CD8-positive, alpha-beta memory T cell (primary cell): Measurements from ENCODE around the gene MMEL1. TPM values are rescaled to one million over a fixed set of nuclear protein-coding genes. Genes with fewer than 3 reads are reported as not detected.
A peak's percentile ranks its signal among the peaks of the same experiment; 100 is the strongest.
"Not testable (repeated sequence)": the region's sequence is repeated elsewhere in the genome, so short reads cannot be mapped to it uniquely, and the experiment has no call there.

Source experiments
- CTCF ChIA-PET: fragments of 350-600 bp; sonication (Branson Sonifier 250); formaldehyde crosslinking; loops from one replicate; lab custom pipeline; 2021; ENCODE audit warnings: antibody characterized with exemption; lab: Charles Lee
- POLR2A ChIA-PET: fragments of 350-600 bp; sonication (Branson Sonifier 250); formaldehyde crosslinking; loops from one replicate; lab custom pipeline; 2021; ENCODE audit warnings: antibody characterized with exemption; lab: Charles Lee
- DNase-seq, 5 donors: peaks; one replicate each; pipeline versions ENCODE4 v3.0.0 to v3.0.0-alpha.2; 2020 to 2022; ENCODE audit warnings: mixed read lengths in 1 of 5
- H3K27ac ChIP-seq: one replicate; pipeline ENCODE4 v1.7.0; 2013; ENCODE audit warnings: low read depth, mild to moderate bottlenecking, low read length, moderate library complexity
- H3K27me3 ChIP-seq: 2 replicates; pipeline ENCODE4 v1.7.0; 2013; ENCODE audit warnings: low read length, mild to moderate bottlenecking; ENCODE audit not compliant: insufficient read depth, poor library complexity, severe bottlenecking
- H3K36me3 ChIP-seq: 2 replicates; pipeline ENCODE4 v1.7.0; 2013; ENCODE audit warnings: mild to moderate bottlenecking, low read length, moderate library complexity; ENCODE audit not compliant: insufficient read depth
- H3K4me1 ChIP-seq: 2 replicates; pipeline ENCODE4 v1.7.0; 2013; ENCODE audit warnings: mild to moderate bottlenecking, low read length, moderate library complexity; ENCODE audit not compliant: insufficient read depth
- H3K4me3 ChIP-seq: 2 replicates; pipeline ENCODE4 v1.7.0; 2013; ENCODE audit warnings: mild to moderate bottlenecking, low read length
- H3K9me3 ChIP-seq: 2 replicates; pipeline ENCODE4 v1.7.0; 2013; ENCODE audit warnings: mild to moderate bottlenecking, low read length
- H3K27ac Mint-ChIP-seq, 8 donors: one replicate each; pipeline ENCODE4 v1.8.0; 2020 to 2021; ENCODE audit warnings: mixed read lengths in 8 of 8, mild to moderate bottlenecking in 6 of 8, inconsistent platforms in 3 of 8, moderate library complexity in 3 of 8
- H3K27me3 Mint-ChIP-seq, 2 donors: one replicate each; pipeline ENCODE4 v1.8.0; 2020 to 2021; ENCODE audit warnings: mixed read lengths in 2 of 2, mild to moderate bottlenecking in 1 of 2, moderate library complexity in 1 of 2
- H3K36me3 Mint-ChIP-seq, 3 donors: one replicate each; pipeline ENCODE4 v1.8.0; 2020 to 2021; ENCODE audit warnings: mixed read lengths in 3 of 3, inconsistent platforms in 1 of 3, mild to moderate bottlenecking in 1 of 3
- H3K4me1 Mint-ChIP-seq, 3 donors: one replicate each; pipeline ENCODE4 v1.8.0; 2020 to 2021; ENCODE audit warnings: mixed read lengths in 3 of 3, inconsistent platforms in 1 of 3, mild to moderate bottlenecking in 1 of 3
- H3K4me3 Mint-ChIP-seq, 7 donors: one replicate each; pipeline ENCODE4 v1.8.0; 2020 to 2021; ENCODE audit warnings: mixed read lengths in 7 of 7, mild to moderate bottlenecking in 6 of 7, moderate library complexity in 4 of 7, inconsistent platforms in 2 of 7
- H3K9me3 Mint-ChIP-seq, 5 donors: one replicate each; pipeline ENCODE4 v1.8.0; 2020 to 2022; ENCODE audit warnings: mixed read lengths in 5 of 5, mild to moderate bottlenecking in 3 of 5, moderate library complexity in 2 of 5, inconsistent platforms in 1 of 5
- polyA plus RNA-seq: library from polyadenylated mRNA; unstranded; fragments of 300-500 nt; fragmentation: Illumina TruSeq; gene quantifications from one replicate; pipeline ENCODE4 v1.2.3, GENCODE V29; 2021
- total RNA-seq, 2 experiments: library from RNA; stranded (reverse); gene quantifications; one replicate each; pipeline ENCODE4 v1.2.3, GENCODE V29; 2021

The MMEL1 gene, protein sequence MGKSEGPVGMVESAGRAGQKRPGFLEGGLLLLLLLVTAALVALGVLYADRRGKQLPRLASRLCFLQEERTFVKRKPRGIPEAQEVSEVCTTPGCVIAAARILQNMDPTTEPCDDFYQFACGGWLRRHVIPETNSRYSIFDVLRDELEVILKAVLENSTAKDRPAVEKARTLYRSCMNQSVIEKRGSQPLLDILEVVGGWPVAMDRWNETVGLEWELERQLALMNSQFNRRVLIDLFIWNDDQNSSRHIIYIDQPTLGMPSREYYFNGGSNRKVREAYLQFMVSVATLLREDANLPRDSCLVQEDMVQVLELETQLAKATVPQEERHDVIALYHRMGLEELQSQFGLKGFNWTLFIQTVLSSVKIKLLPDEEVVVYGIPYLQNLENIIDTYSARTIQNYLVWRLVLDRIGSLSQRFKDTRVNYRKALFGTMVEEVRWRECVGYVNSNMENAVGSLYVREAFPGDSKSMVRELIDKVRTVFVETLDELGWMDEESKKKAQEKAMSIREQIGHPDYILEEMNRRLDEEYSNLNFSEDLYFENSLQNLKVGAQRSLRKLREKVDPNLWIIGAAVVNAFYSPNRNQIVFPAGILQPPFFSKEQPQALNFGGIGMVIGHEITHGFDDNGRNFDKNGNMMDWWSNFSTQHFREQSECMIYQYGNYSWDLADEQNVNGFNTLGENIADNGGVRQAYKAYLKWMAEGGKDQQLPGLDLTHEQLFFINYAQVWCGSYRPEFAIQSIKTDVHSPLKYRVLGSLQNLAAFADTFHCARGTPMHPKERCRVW
- under 1 TPM in 1 of 2 experiments, not detected in 1; 0.44 TPM for total RNA-seq
- 6.8 TPM for polyA plus RNA-seq

DNA sequence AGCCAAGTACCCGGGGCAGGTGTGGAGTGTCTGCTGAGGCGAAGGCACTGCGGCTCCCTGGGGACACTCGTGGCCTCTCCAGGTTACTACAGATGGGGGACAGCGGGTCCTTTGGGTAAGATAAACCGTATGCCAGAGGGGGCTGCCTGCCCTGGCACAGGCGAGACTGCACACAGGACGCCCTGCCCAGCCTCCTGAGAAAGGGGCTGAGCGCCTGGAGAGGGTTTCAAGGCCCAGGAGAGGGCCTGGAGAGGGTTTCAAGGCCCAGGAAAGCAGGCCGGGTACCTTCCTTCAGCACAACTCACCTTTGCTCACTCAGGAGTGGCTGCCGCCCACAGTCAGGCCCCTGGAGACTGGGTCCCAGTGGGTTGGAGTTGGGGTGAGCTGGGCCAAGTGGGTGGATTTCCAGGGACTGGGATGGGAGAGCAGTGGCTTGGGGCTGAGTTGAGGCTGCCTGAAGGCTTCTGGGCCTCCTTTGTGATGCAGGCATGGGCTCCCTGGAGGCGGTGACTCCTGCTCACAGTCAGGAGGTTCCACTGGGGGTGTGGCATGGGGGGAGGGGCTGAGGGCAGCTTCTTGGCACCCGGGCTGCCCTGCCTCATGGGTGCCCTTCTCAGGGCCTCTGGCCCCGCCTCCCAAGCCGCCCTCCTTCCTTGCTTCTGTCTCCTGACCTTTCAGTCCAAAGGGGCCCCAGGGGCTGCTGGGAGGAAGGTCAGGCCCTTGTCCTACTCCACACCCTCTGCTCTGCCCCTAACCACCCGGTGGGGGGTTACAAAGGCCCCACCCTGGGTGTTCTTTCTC, at the start of gene MMEL1:
Gene MMEL1 (minus strand): TSS at position 456 of the 801 bp plus-strand sequence. CDS start 3,532 bp downstream, outside the sequence.
- Histone ChIP-seq H3K4me3 (no peak within 1 kb of the TSS), H3K27ac (no peak within 1 kb of the TSS), H3K9me3 (no peaks in the 10 kb centered on the region), H3K36me3 (no peaks in the 10 kb centered on the region), H3K27me3 (peaks cover 6% of the 10 kb centered on the region), H3K4me1 (no peaks in the 10 kb centered on the region)
- peaks cover 17 to 21% of the 10 kb centered on the region in 2 donors for H3K27me3 Mint-ChIP-seq
- no peak within 1 kb of the TSS for H3K4me3 Mint-ChIP-seq
- H3K9me3 Mint-ChIP-seq, result no peaks in the 10 kb centered on the region
- DNase-seq, result no peak
- H3K4me1 Mint-ChIP-seq, result peaks cover 1 to 8% (median 8%) of the 10 kb centered on the region in 3 donors
- CTCF ChIA-PET, result no interaction called here
- no peaks in the 10 kb centered on the region for H3K36me3 Mint-ChIP-seq
- POLR2A ChIA-PET, result interaction anchor here (0.6 kb wide), 1 partner anchor 17 kb away, joined by 4 read pairs; no protein-coding TSS in a partner anchor
- H3K27ac Mint-ChIP-seq, result peak within 1 kb of the TSS in 2 of 8 donors; percentile 29 to 47

DNA sequence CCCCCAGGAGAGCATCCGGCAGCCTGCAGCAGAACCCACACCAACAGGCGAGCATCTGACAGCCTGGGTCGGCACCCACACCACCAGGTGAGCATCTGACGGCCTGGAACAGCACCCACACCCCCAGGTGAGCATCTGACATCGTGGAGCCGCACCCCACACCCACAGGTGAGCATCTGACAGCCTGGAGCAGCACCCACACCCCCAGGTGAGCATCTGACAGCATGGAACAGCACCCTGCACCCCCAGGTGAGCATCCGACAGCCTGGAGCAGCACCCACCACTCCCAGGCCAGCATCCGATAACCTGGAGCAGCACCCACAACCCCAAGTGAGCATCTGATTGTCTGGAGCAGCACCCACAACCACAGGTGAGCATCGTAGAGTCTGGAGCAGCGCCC, 43.9 kb upstream of the MMEL1 start:
- H3K4me1 ChIP-seq, POLR2A ChIA-PET, H3K36me3 Mint-ChIP-seq, DNase-seq, CTCF ChIA-PET, H3K27ac ChIP-seq, H3K4me3 Mint-ChIP-seq, H3K27ac Mint-ChIP-seq, H3K9me3 Mint-ChIP-seq, H3K27me3 Mint-ChIP-seq, H3K4me1 Mint-ChIP-seq, H3K9me3 ChIP-seq, H3K4me3 ChIP-seq, H3K36me3 ChIP-seq, H3K27me3 ChIP-seq: not testable (repeated sequence)

DNA sequence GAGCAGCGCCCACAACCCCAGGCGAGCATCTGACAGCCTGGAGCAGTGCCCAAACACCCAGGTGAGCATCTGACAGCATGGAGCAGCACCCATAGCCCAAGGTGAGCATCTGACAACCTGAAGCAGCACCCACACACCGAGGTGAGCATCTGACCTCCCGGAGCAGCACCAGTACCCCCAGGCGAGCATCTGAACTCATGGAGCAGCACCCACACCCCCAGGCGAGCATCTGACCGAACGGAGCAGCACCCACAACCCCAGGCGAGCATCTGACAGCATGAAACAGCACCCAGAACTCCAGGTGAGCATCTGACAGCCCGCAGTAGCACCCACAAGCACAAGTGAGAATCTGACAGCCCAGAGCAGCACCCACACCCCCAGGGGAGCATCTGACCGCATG, 38.8 kb upstream of the MMEL1 start:
- H3K4me1 Mint-ChIP-seq, H3K4me3 Mint-ChIP-seq, H3K36me3 Mint-ChIP-seq, H3K36me3 ChIP-seq, POLR2A ChIA-PET, CTCF ChIA-PET, H3K9me3 ChIP-seq, H3K9me3 Mint-ChIP-seq, H3K4me3 ChIP-seq, H3K27ac Mint-ChIP-seq, H3K27me3 Mint-ChIP-seq, H3K27me3 ChIP-seq, H3K27ac ChIP-seq, H3K4me1 ChIP-seq: not testable (repeated sequence)
- peak in 1 of 5 donors; percentile 48 for DNase-seq

DNA sequence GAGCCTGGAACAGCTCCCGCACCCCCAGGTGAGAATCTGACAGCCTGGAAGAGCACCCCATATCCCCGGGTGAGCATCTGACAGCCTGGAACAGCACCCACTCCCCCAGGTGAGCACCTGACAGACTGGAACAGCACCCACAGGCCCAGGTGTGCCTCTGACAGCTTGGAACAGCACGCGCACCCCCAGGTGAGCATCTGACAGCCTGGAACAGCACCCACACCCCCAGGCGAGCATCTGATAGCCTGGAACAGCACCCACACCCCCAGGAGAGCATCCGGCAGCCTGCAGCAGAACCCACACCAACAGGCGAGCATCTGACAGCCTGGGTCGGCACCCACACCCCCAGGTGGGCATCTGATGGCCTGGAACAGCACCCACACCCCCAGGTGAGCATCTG, 27.0 kb upstream of the MMEL1 start:
- H3K27me3 Mint-ChIP-seq, result peaks cover 11 to 12% of the 10 kb centered on the region in 2 donors
- DNase-seq, result peak in 1 of 5 donors; percentile 45
- not testable (repeated sequence) for H3K36me3 Mint-ChIP-seq

DNA sequence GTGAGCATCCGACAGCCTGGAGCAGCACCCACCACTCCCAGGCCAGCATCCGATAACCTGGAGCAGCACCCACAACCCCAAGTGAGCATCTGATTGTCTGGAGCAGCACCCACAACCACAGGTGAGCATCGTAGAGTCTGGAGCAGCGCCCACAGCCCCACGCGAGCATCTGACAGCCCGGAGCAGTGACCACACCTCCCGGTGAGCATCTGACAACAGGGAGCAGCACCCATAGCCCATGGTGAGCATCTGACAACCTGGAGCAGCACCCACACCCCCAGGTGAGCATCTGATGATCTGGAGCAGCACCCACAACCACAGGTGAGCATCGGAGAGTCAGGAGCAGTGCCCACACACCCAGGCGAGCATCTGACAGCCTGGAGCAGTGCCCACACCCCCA, 25.1 kb upstream of the MMEL1 start:
- H3K4me1 ChIP-seq, H3K4me3 Mint-ChIP-seq, H3K4me3 ChIP-seq, CTCF ChIA-PET, H3K4me1 Mint-ChIP-seq, H3K9me3 Mint-ChIP-seq, H3K27ac Mint-ChIP-seq, H3K9me3 ChIP-seq, H3K36me3 ChIP-seq, DNase-seq, H3K36me3 Mint-ChIP-seq, H3K27ac ChIP-seq, POLR2A ChIA-PET: not testable (repeated sequence)
- H3K27me3 ChIP-seq, result peaks cover 27% of the 10 kb centered on the region
- H3K27me3 Mint-ChIP-seq, result peaks cover 30 to 31% of the 10 kb centered on the region in 2 donors

More for the DNA sequence above, 27.0 kb upstream of the MMEL1 start:
- H3K27ac ChIP-seq, POLR2A ChIA-PET, H3K27me3 ChIP-seq, CTCF ChIA-PET, H3K4me1 Mint-ChIP-seq, H3K9me3 ChIP-seq, H3K4me3 Mint-ChIP-seq, H3K4me1 ChIP-seq, H3K27ac Mint-ChIP-seq, H3K36me3 ChIP-seq, H3K9me3 Mint-ChIP-seq, H3K4me3 ChIP-seq: not testable (repeated sequence)

DNA sequence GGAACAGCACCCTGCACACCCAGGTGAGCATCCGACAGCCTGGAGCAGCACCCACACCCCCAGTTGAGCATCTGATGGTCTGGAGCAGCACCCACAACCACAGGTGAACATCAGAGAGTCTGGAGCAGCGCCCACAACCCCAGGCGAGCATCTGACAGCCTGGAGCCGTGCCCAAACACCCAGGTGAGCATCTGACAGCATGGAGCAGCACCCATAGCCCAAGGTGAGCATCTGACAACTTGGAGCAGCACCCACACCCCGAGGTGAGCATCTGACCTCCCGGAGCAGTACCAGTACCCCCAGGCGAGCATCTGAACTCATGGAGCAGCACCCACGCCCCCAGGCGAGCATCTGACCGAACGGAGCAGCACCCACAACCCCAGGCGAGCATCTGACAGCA, 24.3 kb upstream of the MMEL1 start:
- H3K27ac Mint-ChIP-seq, H3K4me3 ChIP-seq, H3K4me3 Mint-ChIP-seq, H3K27ac ChIP-seq, POLR2A ChIA-PET, H3K36me3 ChIP-seq, H3K9me3 ChIP-seq, H3K4me1 Mint-ChIP-seq, H3K9me3 Mint-ChIP-seq, H3K4me1 ChIP-seq, CTCF ChIA-PET, H3K36me3 Mint-ChIP-seq: not testable (repeated sequence)
- peak in 1 of 5 donors; percentile 33 for DNase-seq
- peaks cover 35% of the 10 kb centered on the region for H3K27me3 ChIP-seq
- peaks cover 36 to 38% of the 10 kb centered on the region in 2 donors for H3K27me3 Mint-ChIP-seq

DNA sequence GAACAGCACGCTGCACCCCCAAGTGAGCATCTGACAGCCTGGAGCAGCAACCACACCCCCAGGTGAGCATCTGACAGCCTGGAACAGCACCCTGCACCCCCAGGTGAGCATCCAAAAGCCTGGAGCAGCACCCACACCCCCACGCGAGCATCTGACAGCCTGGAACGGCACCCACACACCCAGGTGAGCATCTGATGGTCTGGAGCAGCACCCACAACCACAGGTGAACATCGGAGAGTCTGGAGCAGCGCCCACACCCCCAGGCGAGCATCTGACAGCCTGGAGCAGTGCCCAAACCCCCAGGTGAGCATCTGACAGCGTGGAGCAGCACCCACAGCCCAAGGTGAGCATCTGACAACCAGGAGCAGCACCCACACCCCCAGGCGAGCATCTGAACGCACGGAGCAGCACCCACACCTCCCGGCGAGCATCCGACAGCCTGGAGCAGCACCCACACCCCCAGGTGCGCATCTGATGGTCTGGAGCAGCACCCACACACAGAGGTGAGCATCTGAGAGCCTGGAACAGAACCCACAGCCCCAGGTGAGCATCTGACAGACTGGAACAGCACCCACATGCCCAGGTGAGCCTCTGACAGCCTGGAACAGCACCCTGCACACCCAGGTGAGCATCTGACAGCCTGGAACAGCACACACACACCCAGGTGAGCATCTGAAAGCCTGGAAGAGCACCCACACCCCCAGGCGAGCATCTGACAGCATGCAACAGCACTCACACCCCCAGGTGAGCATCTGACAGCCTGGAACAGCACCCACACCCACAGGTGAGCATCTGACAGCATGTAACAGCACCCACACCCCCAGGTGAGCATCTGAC, 23.0 kb upstream of the MMEL1 start:
- H3K36me3 Mint-ChIP-seq, H3K4me1 Mint-ChIP-seq, H3K4me3 Mint-ChIP-seq, H3K36me3 ChIP-seq, CTCF ChIA-PET, H3K9me3 Mint-ChIP-seq, POLR2A ChIA-PET, H3K4me1 ChIP-seq, H3K4me3 ChIP-seq, H3K9me3 ChIP-seq, H3K27ac Mint-ChIP-seq, H3K27ac ChIP-seq: not testable (repeated sequence)
- H3K27me3 Mint-ChIP-seq, result peaks cover 37 to 48% of the 10 kb centered on the region in 2 donors
- DNase-seq, result peak in 1 of 5 donors; percentile 54
- peaks cover 42% of the 10 kb centered on the region for H3K27me3 ChIP-seq
